ENCODE measurements around the gene XDH.

GRCh38 chr2:31333046-31333445, 81.5 kb downstream of the XDH start:
- TF ChIP-seq POLR2AphosphoS5 (IDR thresholded peaks at IDR 0.05) (no peak), POLR2A (IDR thresholded peaks at IDR 0.05) (no peak)
- TF ChIP-seq, protein P1, sequence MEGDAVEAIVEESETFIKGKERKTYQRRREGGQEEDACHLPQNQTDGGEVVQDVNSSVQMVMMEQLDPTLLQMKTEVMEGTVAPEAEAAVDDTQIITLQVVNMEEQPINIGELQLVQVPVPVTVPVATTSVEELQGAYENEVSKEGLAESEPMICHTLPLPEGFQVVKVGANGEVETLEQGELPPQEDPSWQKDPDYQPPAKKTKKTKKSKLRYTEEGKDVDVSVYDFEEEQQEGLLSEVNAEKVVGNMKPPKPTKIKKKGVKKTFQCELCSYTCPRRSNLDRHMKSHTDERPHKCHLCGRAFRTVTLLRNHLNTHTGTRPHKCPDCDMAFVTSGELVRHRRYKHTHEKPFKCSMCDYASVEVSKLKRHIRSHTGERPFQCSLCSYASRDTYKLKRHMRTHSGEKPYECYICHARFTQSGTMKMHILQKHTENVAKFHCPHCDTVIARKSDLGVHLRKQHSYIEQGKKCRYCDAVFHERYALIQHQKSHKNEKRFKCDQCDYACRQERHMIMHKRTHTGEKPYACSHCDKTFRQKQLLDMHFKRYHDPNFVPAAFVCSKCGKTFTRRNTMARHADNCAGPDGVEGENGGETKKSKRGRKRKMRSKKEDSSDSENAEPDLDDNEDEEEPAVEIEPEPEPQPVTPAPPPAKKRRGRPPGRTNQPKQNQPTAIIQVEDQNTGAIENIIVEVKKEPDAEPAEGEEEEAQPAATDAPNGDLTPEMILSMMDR (IDR thresholded peaks at IDR 0.05), result no peak
